Measurements from ENCODE around the gene OTULIN. TPM values are rescaled to one million over a fixed set of nuclear protein-coding genes. Genes with fewer than 3 reads are reported as not detected.

OTULIN gene
- polyA plus RNA-seq, 4 donors = 19.2 to 24.5 (median 23.0) TPM

DNA sequence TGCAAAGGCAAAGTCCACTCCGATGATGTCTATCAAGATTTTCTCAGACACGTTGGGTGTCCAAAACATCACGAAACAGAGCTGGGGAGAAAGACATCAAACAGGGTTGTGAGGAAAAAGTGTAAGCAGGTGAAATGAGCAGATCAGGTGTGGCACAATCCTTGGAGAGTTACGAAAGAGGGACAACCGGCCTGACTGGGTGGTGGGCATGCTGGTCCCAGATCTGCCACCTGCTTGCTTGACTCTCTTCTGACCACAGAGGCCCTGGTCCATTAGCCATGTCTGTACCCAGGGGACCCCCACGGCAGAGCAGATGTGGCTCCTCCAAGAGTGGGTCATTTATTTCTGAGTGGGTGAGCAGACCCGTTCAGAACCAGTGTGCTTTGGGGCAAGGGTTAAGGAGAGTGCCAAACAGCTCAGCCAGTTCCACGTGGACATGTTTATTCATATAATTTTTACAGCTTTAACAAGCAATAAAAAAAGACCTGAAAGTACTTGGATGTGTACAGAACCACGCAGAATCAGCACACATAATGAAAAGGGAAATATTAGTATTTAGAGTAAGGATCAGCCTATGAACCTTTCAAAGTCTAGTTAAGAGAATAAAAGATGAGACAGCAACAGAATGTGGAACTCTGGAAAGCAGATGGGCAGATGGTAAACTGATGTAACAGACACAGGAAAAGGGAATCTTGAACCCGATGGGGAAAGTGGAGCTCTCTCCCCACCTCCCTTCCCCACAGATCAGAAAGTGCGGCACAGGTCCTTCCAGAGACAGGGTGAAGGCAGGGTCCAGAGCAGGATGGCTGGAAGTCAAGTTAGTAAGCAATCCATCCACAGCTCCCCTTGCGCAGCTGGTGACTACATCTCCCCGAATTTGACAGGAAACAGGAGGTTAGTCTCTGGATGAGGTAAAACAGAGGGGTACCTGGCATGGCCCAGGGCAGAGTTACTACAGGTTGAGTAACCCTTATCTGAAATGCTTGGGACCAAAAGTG, 52.5 kb downstream of the OTULIN start:
- no peak for DNase-seq (ENCODE audit: low read depth in 4 of 4, low spot score in 3 of 4)

GRCh38 chr5:14718778-14719177, 54.3 kb downstream of the OTULIN start:
- DNase-seq (ENCODE audit: low read depth in 4 of 4, low spot score in 3 of 4) = no peak

DNA sequence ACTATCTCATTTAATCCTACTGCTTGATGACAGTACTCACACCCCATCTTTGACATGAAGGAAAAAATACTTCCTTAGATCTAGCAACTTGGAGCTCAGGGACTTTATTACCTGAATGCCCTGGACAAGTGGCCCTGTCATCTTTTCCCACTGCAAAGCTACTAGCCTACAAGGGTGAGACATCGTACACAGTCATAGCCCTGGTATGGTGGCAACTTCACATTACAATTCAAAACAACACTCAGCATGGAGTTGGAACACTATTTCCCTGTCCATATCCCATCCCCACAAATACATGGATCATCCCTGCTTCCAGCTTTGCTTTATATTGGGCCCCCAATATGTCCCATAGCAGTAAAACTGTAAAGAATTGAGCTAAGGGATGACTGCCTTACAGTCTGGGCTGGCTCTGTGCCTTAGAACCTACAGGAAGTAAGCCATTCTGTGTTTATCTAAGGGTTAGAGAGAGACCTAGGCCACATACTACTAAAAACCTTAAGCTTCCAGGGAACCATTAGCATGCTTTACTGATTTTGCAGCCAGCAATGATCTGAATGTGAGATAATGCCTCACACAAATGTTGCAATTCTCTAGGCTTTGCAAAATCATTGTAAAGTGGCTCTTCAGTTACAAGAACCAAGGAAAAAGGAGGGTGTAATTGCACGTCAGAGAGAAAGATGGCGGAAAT, 55.9 kb downstream of the OTULIN start:
- no peak for DNase-seq (ENCODE audit: low read depth in 4 of 4, low spot score in 3 of 4)

DNA sequence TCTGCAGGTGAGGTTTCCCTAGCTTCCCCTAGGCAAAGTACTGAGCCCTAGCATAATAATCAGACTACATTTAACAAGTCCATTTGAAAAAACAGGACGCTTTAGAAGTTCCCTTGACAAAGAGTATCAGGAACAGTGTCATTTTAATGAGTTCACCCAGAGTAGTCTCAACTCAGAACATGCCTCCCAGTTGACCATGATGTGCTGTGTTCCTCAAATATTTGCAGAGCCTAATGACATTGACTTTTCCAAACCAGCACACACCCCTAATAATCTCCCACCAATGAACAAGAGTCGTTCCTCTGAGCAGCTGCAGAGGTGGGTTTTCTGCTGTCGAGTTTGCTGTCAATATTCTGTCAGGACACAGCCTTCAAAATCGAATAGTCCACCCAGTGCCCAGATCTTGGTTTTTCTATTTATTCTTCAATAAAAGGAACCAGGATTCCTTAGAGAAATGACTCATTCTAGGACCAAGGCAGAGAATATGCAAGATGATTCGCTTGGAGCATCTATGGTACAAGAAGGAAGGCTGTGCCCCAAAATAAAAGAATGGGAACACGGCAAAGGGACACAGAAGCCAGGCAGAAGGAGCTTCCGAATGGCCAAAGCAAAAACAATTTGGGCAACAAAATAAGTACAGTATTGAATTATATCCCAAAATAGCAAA, 57.6 kb downstream of the OTULIN start:
- no peak for DNase-seq (ENCODE audit: low read depth in 4 of 4, low spot score in 3 of 4)

- DNase-seq (ENCODE audit: low read depth in 4 of 4, low spot score in 3 of 4) = no peak
Observed at GRCh38 chr5:14722923-14723322, 58.4 kb downstream of the OTULIN start.

DNA sequence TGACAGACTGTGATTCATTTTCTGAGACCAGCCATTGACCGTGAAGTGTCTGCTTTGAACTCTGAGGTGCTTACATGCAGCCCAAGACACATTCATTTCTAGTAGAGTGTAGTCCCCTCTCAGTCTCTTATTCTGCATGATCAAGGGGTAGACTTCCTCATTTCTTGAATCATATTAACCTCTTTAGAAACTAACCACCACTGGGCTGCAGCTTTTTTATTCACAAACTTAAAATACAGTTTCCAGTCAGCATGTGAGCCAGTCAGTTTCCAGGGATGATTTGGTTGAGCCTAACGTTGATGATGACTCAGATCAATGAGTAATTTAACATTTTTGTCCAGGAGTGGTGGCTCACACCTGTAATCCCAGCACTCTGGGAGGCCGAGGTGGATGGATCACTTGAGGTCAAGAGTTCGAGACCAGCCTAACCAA, 59.2 kb downstream of the OTULIN start:
- no peak for DNase-seq (ENCODE audit: low read depth in 4 of 4, low spot score in 3 of 4)

GRCh38 chr5:14724633-14725032, 60.1 kb downstream of the OTULIN start:
- no peak for DNase-seq (ENCODE audit: low read depth in 4 of 4, low spot score in 3 of 4)

DNA sequence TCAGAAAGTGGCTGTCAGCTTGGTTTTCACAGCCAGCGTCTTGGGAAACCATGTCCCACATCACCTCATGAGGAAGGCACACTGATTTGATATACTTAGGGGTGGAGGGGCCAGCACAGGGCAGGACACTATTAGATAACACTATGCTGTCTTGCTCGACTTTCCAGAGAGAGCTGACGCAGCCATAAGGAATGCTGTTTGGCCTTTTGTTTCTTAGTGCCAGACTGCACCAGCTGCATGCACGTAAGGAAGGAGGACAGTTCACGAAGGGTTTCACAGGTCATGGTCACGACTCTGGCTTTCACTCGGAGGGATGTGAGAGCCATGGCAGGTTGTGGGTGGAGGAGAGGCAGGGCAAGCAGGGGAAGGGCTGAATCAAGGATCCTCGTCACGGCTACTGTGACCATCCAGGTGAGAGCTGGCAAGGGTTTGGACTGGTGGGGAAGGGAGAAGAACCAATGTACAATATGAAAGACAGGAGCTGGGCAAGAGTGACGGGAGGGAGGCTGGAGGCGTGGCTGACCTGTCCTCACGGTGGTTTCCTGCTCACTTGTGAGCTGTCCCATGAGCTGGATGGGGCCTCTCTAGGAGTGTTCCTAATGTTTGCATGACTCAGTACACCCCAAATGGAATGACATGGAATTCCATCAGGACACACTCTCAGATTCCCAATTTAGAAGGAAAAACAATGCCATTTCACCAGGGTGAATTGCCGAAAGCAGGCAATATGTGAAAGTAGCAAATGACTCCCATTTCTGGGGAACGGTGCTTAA, 61.7 kb downstream of the OTULIN start:
- no peak for DNase-seq (ENCODE audit: low read depth in 4 of 4, low spot score in 3 of 4)

DNA sequence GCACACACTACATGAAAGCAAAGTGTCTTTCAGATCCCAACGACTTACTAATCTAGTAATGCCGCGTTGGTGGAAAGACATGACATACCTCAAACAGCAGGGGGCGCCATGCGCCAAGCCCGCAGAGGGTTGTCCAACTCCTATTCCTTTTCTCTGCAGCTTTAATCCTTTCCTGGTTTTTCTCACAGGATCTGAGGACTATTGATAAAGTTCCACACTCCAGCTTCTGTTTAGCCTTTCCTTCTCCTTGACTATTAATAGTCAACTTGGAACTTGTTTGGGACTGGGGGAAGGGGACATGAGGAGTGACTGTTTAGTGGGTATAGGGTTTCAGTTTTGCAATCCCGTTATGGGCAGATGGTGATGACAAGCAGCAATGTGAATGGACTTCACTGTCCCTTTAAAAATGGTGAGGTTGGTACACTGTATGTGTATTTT, 62.9 kb downstream of the OTULIN start:
- peak; percentile 58 to 77 (median 60) for DNase-seq (ENCODE audit: low read depth in 4 of 4, low spot score in 3 of 4)

DNA sequence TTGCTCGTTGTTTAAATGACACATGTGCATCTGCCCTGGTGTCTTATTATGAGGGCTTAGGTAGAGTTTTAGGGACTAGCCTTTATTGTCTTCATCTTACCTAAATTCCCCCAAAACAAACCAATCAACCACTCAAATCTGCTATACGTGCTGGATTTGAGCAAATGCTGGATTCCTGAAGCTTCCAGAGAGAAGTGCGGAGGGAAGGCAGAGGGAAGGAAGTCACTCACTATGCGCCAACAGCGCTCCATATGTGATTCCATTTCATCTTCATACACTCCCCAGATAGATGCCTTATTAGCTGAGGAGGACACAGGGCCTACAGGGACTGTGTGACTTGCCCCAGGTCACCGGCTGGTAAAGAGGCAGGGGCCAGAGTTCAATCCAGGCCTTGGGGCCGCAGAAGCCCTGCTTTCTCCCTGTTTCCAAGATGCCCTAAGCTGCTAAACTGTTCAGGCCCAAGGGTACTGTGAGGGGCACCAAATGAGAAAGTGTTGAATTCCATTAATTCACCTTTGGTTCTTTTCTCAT, 63.5 kb downstream of the OTULIN start:
- DNase-seq (ENCODE audit: low read depth in 4 of 4, low spot score in 3 of 4) = no peak

DNA sequence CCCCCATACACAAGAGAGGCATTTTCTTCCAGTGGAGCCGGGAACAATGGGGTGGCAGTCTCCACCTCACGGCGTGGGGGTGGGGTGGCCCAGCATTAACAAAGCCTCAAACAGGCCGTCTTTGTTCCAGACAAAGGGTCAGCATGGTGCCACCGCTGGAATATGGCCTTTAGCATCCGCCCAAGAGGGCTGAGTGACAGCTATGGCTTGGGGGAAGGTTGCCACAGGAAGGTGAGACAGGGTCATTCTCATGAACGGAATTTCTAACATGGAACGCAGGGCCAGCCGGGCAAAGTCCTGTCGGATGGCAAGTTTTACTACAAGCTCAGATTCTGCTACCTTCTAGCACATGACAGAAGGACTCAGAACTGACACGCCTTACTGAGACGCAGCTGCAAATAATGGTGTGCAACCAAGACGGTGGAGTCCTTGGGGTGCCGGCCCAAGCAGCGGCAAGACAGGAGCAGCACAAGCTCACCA, 64.0 kb downstream of the OTULIN start:
- DNase-seq (ENCODE audit: low read depth in 4 of 4, low spot score in 3 of 4) = no peak

GRCh38 chr5:14729448-14730385, 65.2 kb downstream of the OTULIN start:
- DNase-seq (ENCODE audit: low read depth in 4 of 4, low spot score in 3 of 4) = no peak

- DNase-seq (ENCODE audit: low read depth in 4 of 4, low spot score in 3 of 4) = no peak
Observed at GRCh38 chr5:14730466-14730865, 65.9 kb downstream of the OTULIN start.

DNA sequence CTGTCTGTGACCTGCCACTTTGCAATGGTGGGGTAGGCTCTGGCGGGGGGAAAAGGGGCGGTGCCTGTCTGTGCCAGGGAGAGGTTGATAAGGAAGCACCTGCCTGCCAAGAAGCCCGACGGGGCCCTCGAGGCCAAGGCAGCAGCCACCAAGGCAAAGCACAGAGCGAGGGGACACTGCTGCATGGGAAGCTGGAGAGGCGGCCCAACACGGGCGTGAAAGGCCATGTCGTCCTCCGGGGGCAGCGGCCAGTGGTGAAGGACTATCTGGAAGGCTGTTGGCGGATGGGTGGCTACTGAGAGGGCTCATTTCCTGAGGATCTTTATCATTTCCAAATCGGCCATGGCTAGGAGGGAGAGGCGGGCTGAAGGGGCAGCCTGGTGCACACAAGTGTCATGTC, 66.4 kb downstream of the OTULIN start:
- DNase-seq (ENCODE audit: low read depth in 4 of 4, low spot score in 3 of 4) = no peak

- DNase-seq (ENCODE audit: low read depth in 4 of 4, low spot score in 3 of 4) = no peak
Observed at GRCh38 chr5:14732991-14733390, 68.5 kb downstream of the OTULIN start.

GRCh38 chr5:14733661-14734060, 69.1 kb downstream of the OTULIN start:
- DNase-seq (ENCODE audit: low read depth in 4 of 4, low spot score in 3 of 4) = no peak

GRCh38 chr5:14734396-14734795, 69.9 kb downstream of the OTULIN start:
- DNase-seq (ENCODE audit: low read depth in 4 of 4, low spot score in 3 of 4) = no peak

- DNase-seq (ENCODE audit: low read depth in 4 of 4, low spot score in 3 of 4) = no peak
Observed at GRCh38 chr5:14735944-14736343, 71.4 kb downstream of the OTULIN start.

DNA sequence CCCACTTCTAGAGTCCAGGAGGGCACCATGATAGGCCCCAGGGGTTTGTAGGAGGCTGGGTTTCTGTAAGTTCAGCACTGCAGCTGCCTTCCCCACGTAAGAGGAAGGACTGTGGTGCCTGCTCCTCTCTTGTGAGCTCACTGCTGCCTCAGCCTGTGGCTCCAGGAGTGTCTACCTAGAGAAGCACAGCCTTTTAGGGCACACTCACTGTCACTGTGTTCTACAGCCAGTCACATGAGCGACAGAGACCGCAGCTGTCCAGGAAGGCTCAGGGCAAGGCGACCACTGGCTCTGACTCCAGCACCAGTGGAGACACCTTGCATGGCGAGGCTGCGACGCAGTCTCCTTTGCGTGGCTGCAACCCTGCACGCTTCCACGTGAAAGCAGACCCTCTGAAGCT, 72.8 kb downstream of the OTULIN start:
- no peak for DNase-seq (ENCODE audit: low read depth in 4 of 4, low spot score in 3 of 4)
